ENCODE results near the gene RXFP2. TPM values are rescaled to one million over a fixed set of nuclear protein-coding genes. Genes with fewer than 3 reads are reported as not detected.

Gene RXFP2
- total and polyA plus RNA-seq, 9 of the 15 experiments (the other 6 are each of a cell fraction or from before 2014, with no cell fraction given): not detected

GRCh38 chr13:31706105-31706504 is 33.2 kb upstream of the RXFP2 start:
- no peaks in the 10 kb centered on the region for H3K79me2 ChIP-seq (ENCODE audit: control insufficient read depth, insufficient read depth, low read length)
- H3K4me3 ChIP-seq: no peak overlapping the region
- WGBS (ENCODE audit: insufficient coverage, low coverage, missing lambda C conversion rate): 0% methylated on average over 1 of the region's 1 CpG
- H3K27me3 ChIP-seq (ENCODE audit: control insufficient read depth in 2 of 2, insufficient read depth in 2 of 2, low read length in 2 of 2): no peaks in the 10 kb centered on the region
- no peaks in the 10 kb centered on the region; the same call in 1 of the 2 replicates for H4K20me1 ChIP-seq (replicated peaks; ENCODE audit: control insufficient read depth, insufficient read depth, low read length)
- CTCF ChIA-PET (ENCODE audit: low intra/inter-chr PET ratio): no interaction called here
- no peaks in the 10 kb centered on the region for H3K9me3 ChIP-seq (replicated peaks; ENCODE audit: control insufficient read depth, insufficient read depth, low read depth, low read length)
- no peak for ATAC-seq
- FAIRE-seq: no peak
- H3K4me2 ChIP-seq (ENCODE audit: insufficient read depth, low read length): no peak overlapping the region
- no peak overlapping the region for H3K27ac ChIP-seq (ENCODE audit: extremely low read depth, low read depth, low read length)
- DNase-seq (ENCODE audit: extremely low read depth in 1 of 4, low spot score in 3 of 4): no peak
- in situ Hi-C loops (cut with MboI) (no loop called here), intact Hi-C loops (cut with micrococcal nuclease) (no loop called here)
- H3K36me3 ChIP-seq (ENCODE audit: control insufficient read depth, insufficient read depth, low read length): no peaks in the 10 kb centered on the region
- no peak overlapping the region for H2AFZ ChIP-seq (ENCODE audit: low read depth, low read length)
- POLR2A ChIA-PET: no interaction called here
- H3K9ac ChIP-seq (ENCODE audit: insufficient read depth in 1 of 2, low read depth in 2 of 2, low read length in 2 of 2): no peak overlapping the region
- no peaks in the 10 kb centered on the region for H3K4me1 ChIP-seq (replicated peaks in 1 of 2; ENCODE audit: control insufficient read depth in 2 of 2, insufficient read depth in 2 of 2, low read length in 2 of 2)
- H3K9me1 ChIP-seq (ENCODE audit: control insufficient read depth, insufficient read depth, low read length): no peaks in the 10 kb centered on the region
- no TSS peak for BruUV-seq (replicated peaks)
- TF ChIP-seq RCOR1 (IDR thresholded peaks at IDR 0.05; ENCODE audit: borderline replicate concordance in 1 of 2, low read depth in 2 of 2, low read length in 2 of 2) (no peak), PURB (CRISPR knock-in tag; IDR thresholded peaks at IDR 0.05; ENCODE audit: low read depth) (no peak), SAP30 (IDR thresholded peaks at IDR 0.05; ENCODE audit: borderline replicate concordance, insufficient read depth, low read depth, low read length, poor library complexity, severe bottlenecking) (no peak), TRIM24 (IDR thresholded peaks at IDR 0.05) (no peak), EZH2 (IDR thresholded peaks at IDR 0.05; ENCODE audit: borderline replicate concordance, low read depth, low read length) (no peak), ZNF184 (CRISPR knock-in tag; IDR thresholded peaks at IDR 0.05) (no peak), ZNF655 (CRISPR knock-in tag; IDR thresholded peaks at IDR 0.05) (no peak), ZNF75A (CRISPR knock-in tag; IDR thresholded peaks at IDR 0.05) (no peak), HOMEZ (CRISPR knock-in tag; IDR thresholded peaks at IDR 0.05) (no peak), MAFG (tag; conservative IDR thresholded peaks at IDR 0.05) (no peak), ZNF668 (CRISPR knock-in tag; IDR thresholded peaks at IDR 0.05) (no peak), POLR3G (IDR thresholded peaks at IDR 0.05; ENCODE audit: extremely low read depth, insufficient read length, insufficient replicate concordance) (no peak), ZNF174 (CRISPR knock-in tag; IDR thresholded peaks at IDR 0.05) (no peak), HES1 (IDR thresholded peaks at IDR 0.05; ENCODE audit: low read depth) (no peak), ZNF589 (CRISPR knock-in tag; IDR thresholded peaks at IDR 0.05; ENCODE audit: low read depth) (no peak), GTF3C2 (IDR thresholded peaks at IDR 0.05; ENCODE audit: borderline replicate concordance, extremely low read depth, insufficient read length) (no peak), NR2F6 (CRISPR knock-in tag; IDR thresholded peaks at IDR 0.05) (no peak)

Data from K562 (cell line).